Neural cell (in vitro differentiated cells): Measurements from ENCODE around the gene OR6M1.

Source experiments
- EP300 ChIP-seq: fragments of 450-650 bp; conservative IDR thresholded peaks from 2 replicates; pipeline ENCODE4 v1.6.1; 2014; ENCODE audit warnings: antibody characterized with exemption, mild to moderate bottlenecking, moderate library complexity; ENCODE audit not compliant: poor library complexity, severe bottlenecking
- EZH2 ChIP-seq: fragments of 200-600, 300-800 bp; shearing (Covaris generic), sonication (generic); IDR thresholded peaks from 2 replicates; pipeline ENCODE4 v1.6.1; 2014; ENCODE audit warnings: antibody characterized with exemption, low read length, borderline replicate concordance, mild to moderate bottlenecking; ENCODE audit not compliant: insufficient read depth, poor library complexity, severe bottlenecking
- POLR2AphosphoS5 ChIP-seq: IDR thresholded peaks from 2 replicates; pipeline ENCODE4 v1.6.1; 2012
- RAD21 ChIP-seq: fragments of 450-650 bp; conservative IDR thresholded peaks from 2 replicates; pipeline ENCODE4 v1.6.1; 2014; ENCODE audit warnings: antibody characterized with exemption, mild to moderate bottlenecking, moderate library complexity
- SMC3 ChIP-seq: fragments of 450-650 bp; conservative IDR thresholded peaks from 2 replicates; pipeline ENCODE4 v1.6.1; 2014; ENCODE audit warnings: antibody characterized with exemption, mild to moderate bottlenecking, moderate library complexity; ENCODE audit not compliant: poor library complexity
- TAF1 ChIP-seq: IDR thresholded peaks from 2 replicates; pipeline ENCODE4 v1.6.1; 2012; ENCODE audit warnings: low read depth
- TF ChIP-seq, protein P1 (sequence below): fragments of 450-650 bp; IDR thresholded peaks from 2 replicates; pipeline ENCODE4 v1.5.1; 2014; ENCODE audit warnings: antibody characterized with exemption, mild to moderate bottlenecking, moderate library complexity; ENCODE audit not compliant: poor library complexity, severe bottlenecking
- TF ChIP-seq, protein P2 (sequence below): IDR thresholded peaks from 2 replicates; pipeline ENCODE4 v1.6.1; 2012; ENCODE audit warnings: borderline replicate concordance

DNA sequence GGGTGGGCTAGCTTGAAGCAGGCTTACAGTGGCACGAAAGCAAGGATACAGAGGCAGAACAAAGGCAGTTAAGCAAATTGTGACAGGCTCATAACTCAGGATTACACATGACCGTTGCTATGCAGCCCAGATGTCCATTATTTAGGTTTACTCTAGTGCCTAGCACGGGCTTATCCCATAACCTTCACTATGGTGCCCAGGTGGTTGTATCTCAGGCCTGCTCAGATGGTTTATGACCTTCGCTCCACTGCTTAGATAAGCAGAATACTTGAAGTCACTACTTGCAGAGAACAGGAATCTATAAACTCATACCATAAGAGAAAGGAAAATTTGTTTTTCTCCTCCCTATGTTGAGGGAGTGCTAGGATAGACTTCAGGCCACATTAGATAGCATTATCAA, 9.0 kb downstream of the OR6M1 start:
- TF ChIP-seq EP300 (no peak), POLR2AphosphoS5 (no peak), EZH2 (no peak), RAD21 (no peak), TAF1 (no peak), SMC3 (no peak)
- TF ChIP-seq, protein P1, sequence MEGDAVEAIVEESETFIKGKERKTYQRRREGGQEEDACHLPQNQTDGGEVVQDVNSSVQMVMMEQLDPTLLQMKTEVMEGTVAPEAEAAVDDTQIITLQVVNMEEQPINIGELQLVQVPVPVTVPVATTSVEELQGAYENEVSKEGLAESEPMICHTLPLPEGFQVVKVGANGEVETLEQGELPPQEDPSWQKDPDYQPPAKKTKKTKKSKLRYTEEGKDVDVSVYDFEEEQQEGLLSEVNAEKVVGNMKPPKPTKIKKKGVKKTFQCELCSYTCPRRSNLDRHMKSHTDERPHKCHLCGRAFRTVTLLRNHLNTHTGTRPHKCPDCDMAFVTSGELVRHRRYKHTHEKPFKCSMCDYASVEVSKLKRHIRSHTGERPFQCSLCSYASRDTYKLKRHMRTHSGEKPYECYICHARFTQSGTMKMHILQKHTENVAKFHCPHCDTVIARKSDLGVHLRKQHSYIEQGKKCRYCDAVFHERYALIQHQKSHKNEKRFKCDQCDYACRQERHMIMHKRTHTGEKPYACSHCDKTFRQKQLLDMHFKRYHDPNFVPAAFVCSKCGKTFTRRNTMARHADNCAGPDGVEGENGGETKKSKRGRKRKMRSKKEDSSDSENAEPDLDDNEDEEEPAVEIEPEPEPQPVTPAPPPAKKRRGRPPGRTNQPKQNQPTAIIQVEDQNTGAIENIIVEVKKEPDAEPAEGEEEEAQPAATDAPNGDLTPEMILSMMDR: no peak
- TF ChIP-seq, protein P2, sequence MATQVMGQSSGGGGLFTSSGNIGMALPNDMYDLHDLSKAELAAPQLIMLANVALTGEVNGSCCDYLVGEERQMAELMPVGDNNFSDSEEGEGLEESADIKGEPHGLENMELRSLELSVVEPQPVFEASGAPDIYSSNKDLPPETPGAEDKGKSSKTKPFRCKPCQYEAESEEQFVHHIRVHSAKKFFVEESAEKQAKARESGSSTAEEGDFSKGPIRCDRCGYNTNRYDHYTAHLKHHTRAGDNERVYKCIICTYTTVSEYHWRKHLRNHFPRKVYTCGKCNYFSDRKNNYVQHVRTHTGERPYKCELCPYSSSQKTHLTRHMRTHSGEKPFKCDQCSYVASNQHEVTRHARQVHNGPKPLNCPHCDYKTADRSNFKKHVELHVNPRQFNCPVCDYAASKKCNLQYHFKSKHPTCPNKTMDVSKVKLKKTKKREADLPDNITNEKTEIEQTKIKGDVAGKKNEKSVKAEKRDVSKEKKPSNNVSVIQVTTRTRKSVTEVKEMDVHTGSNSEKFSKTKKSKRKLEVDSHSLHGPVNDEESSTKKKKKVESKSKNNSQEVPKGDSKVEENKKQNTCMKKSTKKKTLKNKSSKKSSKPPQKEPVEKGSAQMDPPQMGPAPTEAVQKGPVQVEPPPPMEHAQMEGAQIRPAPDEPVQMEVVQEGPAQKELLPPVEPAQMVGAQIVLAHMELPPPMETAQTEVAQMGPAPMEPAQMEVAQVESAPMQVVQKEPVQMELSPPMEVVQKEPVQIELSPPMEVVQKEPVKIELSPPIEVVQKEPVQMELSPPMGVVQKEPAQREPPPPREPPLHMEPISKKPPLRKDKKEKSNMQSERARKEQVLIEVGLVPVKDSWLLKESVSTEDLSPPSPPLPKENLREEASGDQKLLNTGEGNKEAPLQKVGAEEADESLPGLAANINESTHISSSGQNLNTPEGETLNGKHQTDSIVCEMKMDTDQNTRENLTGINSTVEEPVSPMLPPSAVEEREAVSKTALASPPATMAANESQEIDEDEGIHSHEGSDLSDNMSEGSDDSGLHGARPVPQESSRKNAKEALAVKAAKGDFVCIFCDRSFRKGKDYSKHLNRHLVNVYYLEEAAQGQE: no peak
